ENCODE results near the gene FRAT1. TPM values are rescaled to one million over a fixed set of nuclear protein-coding genes. Genes with fewer than 3 reads are reported as not detected.

Gene FRAT1
- polyA plus RNA-seq, 1 experiment = 1.1 TPM

GRCh38 chr10:97332591-97333350, 13.7 kb downstream of the FRAT1 start:
- ChIA-PET CTCF (interaction anchor here (0.7 to 2.7 kb wide), 11 partner anchors 11 to 681 kb away, joined by 3 to 35 read pairs (median 6); partner anchors contain the start of gene FRAT1), POLR2A (interaction anchor here (1.2 to 3.3 kb wide), 3 partner anchors 13 to 350 kb away, joined by 3 to 18 read pairs (median 8); partner anchors contain the start of gene FRAT1)
- no peaks in the 10 kb centered on the region for H3K9me3 ChIP-seq (ENCODE audit: control insufficient read depth, insufficient read depth, low read length)
- peak overlapping the region; percentile 87 for H3K27ac ChIP-seq (ENCODE audit: low read depth, low read length)
- DNase-seq (ENCODE audit: low read depth, low spot score) = peak; percentile 47
- TF ChIP-seq CTCF (IDR thresholded peaks at IDR 0.05; ENCODE audit: low read depth, low read length) = peak; percentile 62
- H3K4me3 ChIP-seq (ENCODE audit: low read depth, low read length) = peak overlapping the region; percentile 75
- peaks cover 23% of the 10 kb centered on the region for H3K27me3 ChIP-seq (ENCODE audit: control insufficient read depth, insufficient read depth, low read length)

- H3K27ac ChIP-seq (ENCODE audit: low read depth, low read length) = peak overlapping the region; percentile 87
- H3K4me3 ChIP-seq (ENCODE audit: low read depth, low read length) = peak overlapping the region; percentile 75
- no peaks in the 10 kb centered on the region for H3K9me3 ChIP-seq (ENCODE audit: control insufficient read depth, insufficient read depth, low read length)
- POLR2A ChIA-PET = interaction anchor here (0.6 to 3.3 kb wide), 4 partner anchors 14 to 350 kb away, joined by 3 to 18 read pairs (median 6); partner anchors contain the start of gene FRAT1
- H3K27me3 ChIP-seq (ENCODE audit: control insufficient read depth, insufficient read depth, low read length) = peaks cover 28% of the 10 kb centered on the region
- DNase-seq (ENCODE audit: low read depth, low spot score) = peak; percentile 15
- CTCF ChIA-PET = interaction anchor here (0.7 to 2.7 kb wide), 10 partner anchors 10 to 260 kb away, joined by 3 to 35 read pairs (median 8); partner anchors contain the start of gene FRAT1
- peak; percentile 23; the same call in 1 of the 2 replicates for TF ChIP-seq CTCF (IDR thresholded peaks at IDR 0.05; ENCODE audit: low read depth, low read length)
These were observed 14.2 kb downstream of the FRAT1 start for GRCh38 chr10:97333351-97333600.

DNA sequence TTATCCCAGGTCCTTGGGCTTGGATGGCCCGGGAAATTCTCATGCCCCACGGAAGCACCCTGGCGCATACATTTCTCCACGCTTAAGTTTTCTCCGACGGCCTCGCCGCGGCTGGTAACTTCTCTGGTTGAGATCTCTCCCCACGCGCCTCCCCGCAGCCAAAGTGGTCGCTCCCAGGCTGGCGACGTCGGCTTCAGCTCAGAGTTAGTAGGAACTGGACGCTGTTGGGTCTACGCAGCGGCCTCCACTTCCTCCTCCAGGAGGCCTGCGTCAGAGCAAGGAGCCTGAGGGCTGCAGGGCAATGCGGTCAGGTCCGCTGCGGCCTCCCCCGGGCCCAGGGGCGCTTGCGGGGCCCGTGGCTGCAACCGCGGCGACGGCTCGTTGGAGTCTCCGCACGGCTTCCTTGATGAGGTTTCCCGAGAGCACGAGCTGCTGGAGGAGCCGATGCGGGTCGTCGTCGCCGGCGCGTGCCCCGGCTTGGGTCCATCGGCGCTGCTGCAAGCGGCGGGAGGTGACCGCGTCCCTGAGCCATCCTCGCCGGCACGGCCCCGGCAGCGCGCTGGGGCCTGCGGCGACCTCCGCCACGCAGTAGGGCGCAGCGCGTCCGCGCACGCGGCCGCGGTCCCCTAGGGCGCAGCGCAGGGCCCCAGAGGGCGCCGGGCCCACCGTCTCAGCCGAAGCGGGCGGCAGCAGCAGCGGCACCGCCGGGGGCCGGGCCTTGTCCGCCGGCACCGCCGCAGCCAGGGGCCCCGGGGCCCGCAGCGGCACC, 14.7 kb downstream of the FRAT1 start:
- no peaks in the 10 kb centered on the region for H3K9me3 ChIP-seq (ENCODE audit: control insufficient read depth, insufficient read depth, low read length)
- CTCF ChIA-PET = interaction anchor here (0.7 to 2.7 kb wide), 10 partner anchors 10 to 261 kb away, joined by 3 to 35 read pairs (median 8); partner anchors contain the start of gene FRAT1
- no peak for DNase-seq (ENCODE audit: low read depth, low spot score)
- TF ChIP-seq CTCF (IDR thresholded peaks at IDR 0.05; ENCODE audit: low read depth, low read length) = 0 out of 2 replicates have a peak, but pooled peaks have one; percentile 1
- POLR2A ChIA-PET = interaction anchor here (0.6 to 3.3 kb wide), 5 partner anchors 14 to 349 kb away, joined by 3 to 18 read pairs (median 3); partner anchors contain the start of gene FRAT1
- H3K27me3 ChIP-seq (ENCODE audit: control insufficient read depth, insufficient read depth, low read length) = peaks cover 30% of the 10 kb centered on the region
- peak overlapping the region; percentile 68 for H3K27ac ChIP-seq (ENCODE audit: low read depth, low read length)
- peak overlapping the region; percentile 75 for H3K4me3 ChIP-seq (ENCODE audit: low read depth, low read length)

GRCh38 chr10:97334370-97335175, 15.5 kb downstream of the FRAT1 start, which contains the start of gene FRAT2:
Gene FRAT2, minus strand, starts transcription at chr10:97334729. Its CDS starts 157 bp downstream, at chr10:97334572.
- POLR2A ChIA-PET = interaction anchor here (0.9 to 3.3 kb wide), 2 partner anchors 15 to 65 kb away, joined by 3 to 18 read pairs; partner anchors contain the start of gene FRAT1
- peak within 1 kb of the TSS; percentile 75 for H3K4me3 ChIP-seq (ENCODE audit: low read depth, low read length)
- peak within 1 kb of the TSS; percentile 91 for H3K27ac ChIP-seq (ENCODE audit: low read depth, low read length)
- CTCF ChIA-PET = interaction anchor here (2.4 to 2.7 kb wide), 2 partner anchors 56 to 60 kb away, joined by 14 to 35 read pairs; no protein-coding TSS in a partner anchor
- H3K9me3 ChIP-seq (ENCODE audit: control insufficient read depth, insufficient read depth, low read length) = no peaks in the 10 kb centered on the region
- peak; percentile 74 for DNase-seq (ENCODE audit: low read depth, low spot score)
- peaks cover 32% of the 10 kb centered on the region for H3K27me3 ChIP-seq (ENCODE audit: control insufficient read depth, insufficient read depth, low read length)
- no peak for TF ChIP-seq CTCF (IDR thresholded peaks at IDR 0.05; ENCODE audit: low read depth, low read length)
